ENCODE results near the gene NAV3.
A peak's percentile ranks its signal among the peaks of the same experiment; 100 is the strongest.
"Not testable (repeated sequence)": the region's sequence is repeated elsewhere in the genome, so short reads cannot be mapped to it uniquely, and the experiment has no call there.

The NAV3 gene

DNA sequence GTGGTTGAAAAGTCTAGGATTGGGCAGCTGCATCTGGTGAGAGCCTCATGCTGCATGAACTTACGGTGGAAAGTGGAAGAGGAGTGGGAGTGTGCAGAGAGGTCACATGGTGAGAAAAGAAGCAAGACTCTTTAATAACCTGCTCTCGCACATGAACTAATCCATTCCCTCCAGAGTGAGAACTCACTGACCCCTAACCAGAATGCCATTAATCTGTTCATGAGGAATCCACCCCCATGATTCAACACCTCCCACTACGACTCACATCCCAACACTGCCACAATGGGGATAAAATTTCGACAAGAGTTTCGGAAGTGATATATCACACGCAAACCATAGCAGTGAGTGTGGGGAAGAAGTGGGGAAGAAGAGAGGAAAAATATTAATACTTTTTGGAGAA, 377.4 kb downstream of the NAV3 start:
- no peak for DNase-seq

DNA sequence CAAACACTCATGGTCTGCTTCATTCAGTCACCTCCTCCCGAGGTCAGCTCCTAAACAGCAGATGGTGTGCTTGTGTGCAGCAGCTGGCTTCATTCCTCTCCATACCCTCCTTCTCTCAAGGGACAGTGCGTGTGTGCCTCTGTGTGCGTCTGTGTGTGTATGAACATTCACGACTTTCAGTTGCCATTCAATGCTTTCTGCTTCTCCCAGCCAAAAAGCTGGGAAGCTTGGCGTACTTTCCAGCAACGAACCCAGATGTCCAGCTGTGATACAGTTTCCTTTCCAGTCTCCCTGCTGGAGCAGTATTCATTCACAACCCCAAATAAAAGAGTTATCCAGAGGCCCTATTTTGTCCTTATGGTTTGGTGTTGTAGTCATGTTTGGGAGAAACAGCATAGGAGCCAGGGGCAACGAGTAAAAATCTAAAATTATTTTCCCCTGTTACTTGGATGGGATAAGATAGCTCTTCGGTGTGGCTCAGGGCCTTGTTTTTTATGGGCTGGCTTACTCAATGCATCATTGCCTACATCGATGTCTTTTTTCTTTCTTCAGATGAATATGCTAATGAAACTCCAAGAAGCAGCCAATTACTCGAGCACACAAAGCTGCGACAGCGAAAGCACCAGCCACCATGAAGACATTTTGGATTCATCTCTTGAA, 379.3 kb downstream of the NAV3 start:
- DNase-seq, result peak; percentile 81

DNA sequence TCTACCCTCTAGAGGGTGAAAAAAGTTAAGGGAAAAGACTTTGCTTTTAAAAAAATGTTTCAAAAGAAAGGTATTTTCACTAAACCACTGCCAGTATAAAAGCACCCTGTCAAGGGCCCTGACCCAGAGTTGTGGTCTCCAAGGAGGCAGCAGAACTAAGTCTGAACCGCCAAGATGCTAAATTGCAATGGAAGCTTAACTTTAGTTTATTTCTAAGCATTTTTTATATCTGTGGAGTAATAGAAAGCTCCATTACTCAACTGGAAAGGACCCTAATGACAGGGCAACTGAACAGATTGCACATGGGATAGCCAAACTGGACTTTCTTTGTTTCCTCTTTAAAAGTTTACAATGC, 379.8 kb downstream of the NAV3 start:
- no peak for DNase-seq

DNA sequence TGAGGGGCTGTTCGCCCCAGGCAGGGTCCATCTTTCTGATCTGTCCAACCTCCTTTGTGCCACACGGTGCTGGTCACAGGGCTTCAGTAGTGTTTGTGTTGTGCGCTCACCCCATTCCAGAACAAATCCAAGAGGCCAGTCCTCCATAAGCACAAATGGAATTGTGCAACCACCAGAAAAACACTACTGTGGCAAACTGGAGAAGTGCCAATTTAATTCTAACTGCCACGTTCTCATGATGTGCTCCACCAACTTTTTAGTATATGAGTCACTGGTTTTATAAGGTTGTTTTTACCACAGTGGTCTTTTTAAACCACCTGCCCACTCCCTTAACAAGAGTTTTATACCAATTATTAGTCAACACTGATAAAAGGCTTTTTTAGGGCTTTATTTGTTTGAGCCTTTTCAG, 380.2 kb downstream of the NAV3 start:
- DNase-seq, result no peak

DNA sequence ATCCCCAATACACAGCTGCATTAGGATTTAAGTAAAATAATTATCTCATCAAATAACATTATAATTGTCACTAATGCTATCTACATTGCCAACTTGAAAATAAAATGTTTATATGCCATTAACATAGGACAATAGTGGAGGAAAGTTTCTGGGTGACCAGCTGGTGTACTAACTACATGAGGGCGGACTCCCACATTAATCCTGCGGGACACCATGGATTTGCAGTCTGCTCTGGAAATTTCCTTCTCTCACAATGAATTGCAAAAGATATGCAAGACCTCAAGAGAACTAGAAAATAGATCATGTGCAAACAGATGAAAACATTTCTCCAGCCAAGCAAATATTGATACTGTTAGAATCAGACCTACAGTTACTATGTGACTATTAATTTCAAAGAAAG, 390.1 kb downstream of the NAV3 start:
- no peak for DNase-seq

DNA sequence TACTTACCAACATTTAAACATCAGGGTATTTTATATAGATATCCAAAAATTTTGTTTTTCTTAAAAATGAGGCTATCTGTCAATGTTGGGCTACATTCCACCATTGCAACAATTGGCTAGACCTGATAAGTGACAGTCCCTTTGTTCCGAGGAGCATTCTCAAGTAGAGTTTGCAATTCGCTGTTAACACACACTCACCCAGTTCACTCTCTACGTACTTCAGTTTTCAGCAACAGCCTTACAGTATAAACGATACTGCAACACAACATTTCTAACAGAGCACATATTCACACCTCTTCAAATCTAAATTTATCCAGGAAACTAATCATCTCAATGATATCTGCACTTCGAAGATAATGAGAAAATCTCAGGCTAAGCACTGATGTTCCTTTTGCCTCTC, 393.5 kb downstream of the NAV3 start:
- no peak for DNase-seq

DNA sequence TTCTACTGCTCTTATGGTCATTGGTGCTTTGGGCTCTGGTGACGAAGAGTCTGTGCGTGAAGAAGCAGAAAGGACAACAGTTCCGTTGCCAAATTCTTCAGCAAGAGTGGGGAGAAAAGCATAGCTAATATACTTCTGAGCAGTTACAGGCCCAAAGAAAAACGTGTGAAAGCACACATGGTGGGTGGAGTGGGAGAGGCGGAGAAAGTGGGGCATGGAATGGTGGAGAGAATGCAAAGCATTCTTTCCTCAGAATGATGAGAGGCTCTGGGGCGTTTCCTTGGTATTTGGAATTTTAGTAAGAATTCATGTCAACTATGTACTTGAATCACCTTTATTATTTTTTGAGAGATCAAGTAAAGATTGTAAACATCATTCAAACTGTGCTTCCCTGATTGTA, 396.1 kb downstream of the NAV3 start:
- DNase-seq, result no peak

DNA sequence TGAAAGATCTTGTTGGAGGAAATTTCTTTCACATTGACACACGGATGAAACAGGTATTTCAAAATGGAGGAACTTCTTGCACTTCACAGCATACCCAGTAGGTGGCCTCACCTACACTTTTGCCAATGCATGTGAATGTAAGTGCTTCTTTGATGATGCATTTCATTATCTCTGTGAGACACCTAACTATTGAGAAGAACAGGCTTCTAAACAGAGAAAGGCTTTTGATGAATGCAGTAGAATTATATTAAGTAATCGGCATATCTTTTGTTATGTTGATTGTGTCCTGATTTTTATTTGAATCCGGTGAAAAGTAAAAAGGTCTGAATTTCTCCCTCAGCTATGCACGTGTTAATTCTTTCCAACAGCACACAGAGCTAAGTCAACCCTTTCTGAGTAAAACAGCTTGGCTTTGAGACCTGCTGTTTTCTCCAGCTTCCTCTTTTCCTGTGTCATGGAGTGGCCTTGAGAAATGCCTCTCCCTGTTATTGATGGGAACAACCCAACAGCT, 399.0 kb downstream of the NAV3 start:
- no peak for DNase-seq

DNA sequence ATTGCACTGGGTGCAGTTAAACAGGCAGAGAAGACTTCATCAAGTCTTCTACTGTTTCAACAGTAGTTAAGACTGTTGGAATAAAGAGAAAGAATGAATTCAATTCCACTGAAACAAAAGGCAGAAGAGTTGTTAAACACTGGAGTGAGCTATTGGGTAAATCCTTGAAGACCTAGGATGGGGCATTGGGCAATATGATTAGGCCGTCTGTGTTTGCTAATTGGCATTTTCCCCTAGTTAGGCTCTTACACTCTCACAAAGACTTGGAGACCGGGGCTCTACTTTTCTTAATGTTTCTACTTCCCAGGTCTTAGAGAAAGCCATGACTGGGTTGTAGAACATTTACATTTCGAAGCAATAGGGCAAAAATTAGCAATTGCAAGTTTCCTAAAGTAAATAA, 402.1 kb downstream of the NAV3 start:
- no peak for DNase-seq

DNA sequence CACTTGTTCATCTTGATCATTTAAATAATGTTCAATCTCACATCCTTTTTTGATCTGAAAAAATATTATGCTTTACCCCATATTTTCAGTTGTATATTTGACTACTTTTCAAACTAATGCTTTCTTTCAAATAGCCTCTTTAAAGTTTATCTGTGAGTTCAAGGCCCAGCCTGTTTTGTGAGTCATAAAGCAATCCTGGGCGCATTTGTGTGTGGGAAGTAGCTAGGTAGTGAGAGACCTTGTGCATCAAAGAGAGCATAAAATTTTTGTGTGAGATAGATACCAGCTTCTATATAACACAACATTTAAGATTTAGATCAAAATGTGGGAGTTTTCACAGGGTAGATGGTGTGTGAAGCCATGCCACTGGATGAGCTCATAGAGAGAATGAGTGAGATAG, 405.6 kb downstream of the NAV3 start:
- DNase-seq, result no peak

DNA sequence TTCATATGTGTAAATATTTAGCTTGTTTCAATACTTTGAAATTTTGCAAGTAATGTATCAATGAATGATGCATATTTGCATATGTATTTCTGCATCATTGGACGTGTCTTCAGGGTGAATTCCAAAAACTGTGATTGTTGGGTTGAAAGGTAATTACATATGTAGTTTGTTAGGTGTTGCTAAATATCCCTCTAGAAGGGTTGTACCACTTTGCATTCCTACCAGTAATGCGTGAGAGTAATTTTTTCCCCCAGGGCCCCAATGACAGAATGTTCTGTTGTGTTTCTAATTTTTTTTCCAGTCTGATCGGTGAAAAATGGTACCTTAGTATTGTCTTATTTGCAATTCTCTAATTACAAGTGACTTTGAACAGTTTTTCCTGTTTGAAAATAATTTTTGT, 408.9 kb downstream of the NAV3 start:
- DNase-seq, result no peak

DNA sequence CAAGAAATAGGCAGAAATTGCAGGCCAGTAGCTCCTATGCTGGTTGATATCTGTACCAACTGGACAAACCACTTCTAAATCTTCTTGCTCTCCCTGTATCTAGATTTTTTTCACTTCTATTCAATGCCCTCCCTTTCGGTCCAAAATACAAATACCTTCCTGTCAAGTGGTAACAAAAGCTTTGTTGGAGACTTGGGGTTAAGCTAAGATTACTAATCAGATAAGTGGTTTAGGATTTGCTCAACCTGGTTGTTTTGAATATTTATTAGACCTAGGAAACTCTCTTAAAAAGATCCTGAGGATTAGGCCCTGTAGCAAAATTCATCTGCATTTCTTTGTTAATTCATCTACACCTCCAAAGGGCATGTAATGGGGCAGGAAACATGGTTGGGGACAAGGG, 410.1 kb downstream of the NAV3 start:
- no peak for DNase-seq

DNA sequence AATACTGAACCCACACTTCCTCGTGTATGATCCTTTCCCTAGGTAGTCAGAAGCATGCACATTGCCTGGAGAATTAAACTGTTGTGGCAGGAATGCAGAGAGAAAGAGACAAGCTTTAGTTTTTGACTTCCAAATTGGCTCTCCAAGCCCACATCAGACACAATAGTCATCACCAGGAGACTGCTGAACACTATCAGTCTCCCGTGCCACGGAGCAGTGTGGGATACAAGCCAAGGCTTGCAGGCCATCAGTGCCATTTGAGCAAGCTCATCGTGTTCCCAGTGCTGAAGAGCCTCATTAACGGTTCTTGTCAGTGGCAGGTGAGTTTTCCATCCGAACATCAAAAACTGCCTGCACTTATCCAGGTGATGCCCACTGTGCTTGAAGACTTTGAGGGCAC, 410.8 kb downstream of the NAV3 start:
- peak; percentile 5 for DNase-seq

DNA sequence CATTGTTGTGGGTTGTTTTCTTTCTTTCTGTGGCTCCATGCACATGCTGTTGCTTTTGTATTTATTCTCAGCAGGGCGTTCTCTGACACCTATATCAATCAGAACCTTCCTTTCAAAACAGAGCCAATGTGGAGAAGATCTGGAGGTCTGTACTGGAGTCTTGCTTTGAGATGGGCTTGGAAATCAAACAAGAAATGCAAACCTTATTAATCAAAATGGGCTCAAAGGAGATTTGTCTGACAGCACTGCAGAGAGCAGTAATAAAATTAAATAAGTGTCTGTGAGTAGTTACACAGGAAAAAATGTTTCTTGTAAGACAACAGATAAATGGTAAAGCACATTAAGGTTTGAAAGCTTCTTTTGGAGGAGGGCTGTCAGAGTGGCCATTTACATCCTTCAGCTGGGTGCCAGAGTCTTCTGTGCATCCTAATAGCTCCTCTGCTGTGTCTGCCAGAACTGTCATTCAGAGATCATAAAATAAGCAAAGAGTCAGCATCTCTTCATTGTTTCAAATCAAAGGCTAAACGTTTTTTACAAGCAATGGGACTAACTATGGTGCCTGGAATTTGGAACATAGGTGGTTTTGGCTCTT, 414.3 kb downstream of the NAV3 start:
- no peak for DNase-seq

DNA sequence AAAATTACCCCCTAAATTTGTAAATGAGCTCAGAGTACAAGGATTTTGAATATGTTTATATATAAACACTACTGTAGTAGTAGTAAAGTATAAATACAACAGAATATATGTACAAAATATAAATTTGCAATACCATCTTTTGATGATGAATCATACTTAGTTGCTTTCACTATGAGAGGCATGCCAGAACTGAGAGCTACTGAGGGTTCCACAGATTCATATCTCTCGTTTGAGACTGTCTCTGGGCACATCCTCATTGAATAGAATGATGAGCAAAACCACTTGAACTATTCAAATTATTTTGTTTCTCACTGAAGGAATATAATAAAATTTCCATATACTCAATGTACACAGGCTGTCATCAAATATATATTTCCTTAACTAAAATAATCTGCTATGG, 417.6 kb downstream of the NAV3 start:
- DNase-seq, result no peak

DNA sequence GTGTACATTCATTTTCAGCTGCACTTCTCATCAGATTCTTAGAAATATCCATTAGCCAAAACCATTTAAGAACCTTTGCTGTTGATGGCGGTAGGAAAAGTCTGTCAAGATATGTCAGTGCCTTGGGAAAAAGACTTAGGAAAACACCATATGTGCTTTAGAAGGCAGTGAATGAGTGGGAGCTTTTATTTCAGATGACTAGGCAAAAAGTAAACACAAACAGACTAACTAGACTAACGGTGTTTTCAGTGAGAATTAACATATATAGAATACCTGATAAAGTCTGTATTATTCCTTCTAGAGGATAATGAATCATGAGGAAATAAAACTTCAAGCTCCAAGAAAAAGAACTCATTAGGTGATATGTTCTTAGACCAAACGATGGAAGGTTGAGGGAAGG, 418.9 kb downstream of the NAV3 start:
- DNase-seq, result no peak

DNA sequence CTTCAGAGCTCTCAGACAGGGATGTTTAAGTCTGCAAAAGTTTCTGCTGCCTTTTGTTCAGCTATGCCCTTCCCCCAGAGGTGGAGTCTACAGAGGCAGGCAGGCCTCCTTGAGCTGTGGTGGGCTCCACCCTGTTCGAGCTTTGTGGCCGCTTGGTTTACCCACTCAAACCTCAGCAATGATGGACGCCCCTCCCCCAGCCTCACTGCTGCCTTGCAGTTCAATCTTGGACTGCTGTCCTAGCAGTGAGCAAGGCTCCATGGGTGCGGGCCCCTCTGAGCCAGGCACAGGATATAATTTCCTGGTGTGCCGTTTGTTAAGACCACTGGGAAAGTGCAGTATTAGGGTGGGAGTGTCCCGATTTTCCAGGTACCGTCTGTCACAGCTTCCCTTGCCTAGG, 427.0 kb downstream of the NAV3 start:
- DNase-seq, result not testable (repeated sequence)

DNA sequence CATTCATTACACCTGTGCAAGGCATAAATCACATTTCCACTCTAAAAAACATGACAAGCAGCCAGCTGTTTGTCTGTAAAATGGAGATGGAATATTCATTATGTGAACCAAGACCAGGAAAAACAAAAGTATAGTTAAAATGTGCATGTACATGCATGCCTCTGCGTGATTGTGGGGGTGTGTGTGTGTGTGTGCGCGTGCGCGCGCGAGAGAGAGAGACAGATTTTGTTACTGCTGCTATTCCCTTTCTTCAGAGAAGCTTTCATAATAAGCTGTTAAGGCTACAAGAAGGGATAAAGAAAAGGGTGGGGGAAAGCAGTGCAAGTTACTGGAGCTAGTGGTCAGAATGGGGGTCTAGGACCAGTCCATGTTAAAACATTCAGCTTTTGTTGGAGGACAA, 430.3 kb downstream of the NAV3 start:
- DNase-seq, result no peak

DNA sequence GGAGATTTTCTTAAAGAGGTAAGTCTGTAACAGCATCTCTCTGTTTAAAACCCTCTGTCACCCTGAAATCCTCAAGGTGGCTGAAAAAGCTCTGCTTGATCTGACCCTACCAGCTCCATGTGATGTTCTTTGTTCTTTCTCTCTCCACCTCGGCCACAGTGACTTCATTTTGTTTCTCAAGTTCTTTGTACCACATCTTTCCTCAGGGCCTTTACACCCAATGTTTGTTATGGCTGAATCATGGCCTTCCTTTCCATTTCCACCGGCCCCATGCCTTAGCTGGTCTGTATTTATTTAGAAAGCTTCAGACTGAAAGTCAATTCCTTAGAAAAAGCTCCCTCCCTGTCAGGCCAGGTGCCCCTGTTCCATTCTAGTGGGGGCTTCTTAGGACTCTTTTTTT, 431.2 kb downstream of the NAV3 start:
- no peak for DNase-seq

Measured in NCI-H1436 treated with DMSO at 0.1 percent for 48 hours (cell line).